Measurements from ENCODE around the gene VMP1.
"Not testable (repeated sequence)": the region's sequence is repeated elsewhere in the genome, so short reads cannot be mapped to it uniquely, and the experiment has no call there.

Gene VMP1

GRCh38 chr17:59827721-59828477 lies 120.4 kb downstream of the VMP1 start:
- Histone ChIP-seq H3K4me3 (no peak overlapping the region), H3K36me3 (no peaks in the 10 kb centered on the region), H3K9me3 (no peaks in the 10 kb centered on the region), H3K4me1 (peaks cover 0 to 75% (median 38%) of the 10 kb centered on the region in 4 donors), H3K27ac (peak overlapping the region; percentile 74 to 75), H3K27me3 (no peaks in the 10 kb centered on the region)
- DNase-seq, result no peak
- intact Hi-C loops (cut with DNase I; ENCODE audit: low total_unique reads), result no loop called here
- TF ChIP-seq CTCF (IDR thresholded peaks at IDR 0.05), result no peak

GRCh38 chr17:59828478-59828760 lies 121.0 kb downstream of the VMP1 start:
- H3K4me3 ChIP-seq, result no peak overlapping the region
- H3K27ac ChIP-seq, result peak overlapping the region; percentile 72 to 75
- no peaks in the 10 kb centered on the region for H3K9me3 ChIP-seq
- no peaks in the 10 kb centered on the region for H3K27me3 ChIP-seq
- DNase-seq, result no peak
- no peaks in the 10 kb centered on the region for H3K36me3 ChIP-seq
- no peak for TF ChIP-seq CTCF (IDR thresholded peaks at IDR 0.05)
- intact Hi-C loops (cut with DNase I; ENCODE audit: low total_unique reads), result no loop called here
- H3K4me1 ChIP-seq, result peaks cover 0 to 76% (median 38%) of the 10 kb centered on the region in 4 donors

- intact Hi-C loops (cut with DNase I; ENCODE audit: low total_unique reads); H3K9me3 ChIP-seq; H3K4me3 ChIP-seq; H3K27me3 ChIP-seq; H3K36me3 ChIP-seq: not testable (repeated sequence)
- H3K4me1 ChIP-seq, result peaks cover 0 to 76% (median 38%) of the 10 kb centered on the region in 4 donors
- H3K27ac ChIP-seq, result peak overlapping the region; percentile 72 to 75
- DNase-seq, result peak in 1 of 2 donors; percentile 48
These were observed 121.4 kb downstream of the VMP1 start for GRCh38 chr17:59828819-59829216.

- no peak overlapping the region for H3K4me3 ChIP-seq
- intact Hi-C loops (cut with DNase I; ENCODE audit: low total_unique reads), result no loop called here
- no peaks in the 10 kb centered on the region for H3K36me3 ChIP-seq
- peaks cover 0 to 76% (median 38%) of the 10 kb centered on the region in 4 donors for H3K4me1 ChIP-seq
- DNase-seq, result no peak
- peak overlapping the region; percentile 72 to 75 for H3K27ac ChIP-seq
- no peaks in the 10 kb centered on the region for H3K9me3 ChIP-seq
- TF ChIP-seq CTCF (IDR thresholded peaks at IDR 0.05), result no peak
- no peaks in the 10 kb centered on the region for H3K27me3 ChIP-seq
These were observed 122.0 kb downstream of the VMP1 start for GRCh38 chr17:59829217-59830006.

- Histone ChIP-seq H3K9me3 (no peaks in the 10 kb centered on the region), H3K27me3 (no peaks in the 10 kb centered on the region), H3K27ac (peak overlapping the region; percentile 72 to 75), H3K4me1 (peaks cover 0 to 74% (median 37%) of the 10 kb centered on the region in 4 donors), H3K36me3 (no peaks in the 10 kb centered on the region), H3K4me3 (no peak overlapping the region)
- DNase-seq, result peak in 1 of 2 donors; percentile 63
- TF ChIP-seq CTCF (IDR thresholded peaks at IDR 0.05), result no peak
- intact Hi-C loops (cut with DNase I; ENCODE audit: low total_unique reads), result no loop called here
These were observed 122.7 kb downstream of the VMP1 start for GRCh38 chr17:59830007-59830630.

All from tibial artery (tissue), 4 donors.